ENCODE measurements around the gene RNF144A. TPM values are rescaled to one million over a fixed set of nuclear protein-coding genes. Genes with fewer than 3 reads are reported as not detected.

The RNF144A gene
- total and polyA plus RNA-seq, 2 of the 13 experiments (the other 11 are each of a cell fraction or from before 2014, with no cell fraction given) = 13.9 to 16.5 TPM

- CTCF ChIA-PET (ENCODE audit: low intra/inter-chr PET ratio, low total read pairs) = interaction anchor here (0.9 kb wide), 1 partner anchor 132 kb away, joined by 3 read pairs; no protein-coding TSS in a partner anchor
- intact Hi-C loops (cut with micrococcal nuclease; ENCODE audit: unreplicated experiment) = loop anchor here (2.0 kb wide), 1 partner anchor 109 kb away; no protein-coding TSS in a partner anchor
- H3K9ac ChIP-seq (ENCODE audit: insufficient read depth, low read depth, low read length) = no peak overlapping the region
- no peaks in the 10 kb centered on the region for H3K79me2 ChIP-seq (ENCODE audit: insufficient read depth, low read length)
- no peak overlapping the region for H3K4me3 ChIP-seq (replicated peaks in 1 of 3; ENCODE audit: insufficient read depth in 1 of 3, low read depth in 2 of 3, low read length in 3 of 3)
- DNase-seq (ENCODE audit: low spot score) = peak; percentile 19
- POLR2A ChIA-PET = no interaction called here
- H3K4me2 ChIP-seq (ENCODE audit: low read depth, low read length) = no peak overlapping the region
- H3K36me3 ChIP-seq (replicated peaks in 1 of 2; ENCODE audit: control insufficient read depth in 1 of 2, insufficient read depth in 2 of 2, low read length in 2 of 2) = peaks cover 7 to 34% of the 10 kb centered on the region in 2 experiments
- H3K27ac ChIP-seq (ENCODE audit: extremely low read length, insufficient read depth, low read length) = no peak overlapping the region
- ATAC-seq = peak; percentile 80
- BruUV-seq (replicated peaks) = no TSS peak
- FAIRE-seq = peak; percentile 73
- no peak overlapping the region for H2AFZ ChIP-seq (ENCODE audit: low read length)
- no peaks in the 10 kb centered on the region for H3K27me3 ChIP-seq (ENCODE audit: control insufficient read depth in 1 of 2, insufficient read depth in 2 of 2, low read length in 2 of 2)
- H4K20me1 ChIP-seq (ENCODE audit: insufficient read depth, low read length) = peaks cover 7% of the 10 kb centered on the region; the same call in 1 of the 2 replicates
- WGBS (ENCODE audit: low lambda C conversion rate) = 80% methylated on average over 11 of the region's 13 CpGs
- no peaks in the 10 kb centered on the region for H3K9me3 ChIP-seq (ENCODE audit: low read length)
- in situ Hi-C loops (cut with HindIII; ENCODE audit: extremely low pct_ligation_motif_present, low pct_unique_long_range_greater_than_20kb) = no loop called here
- peaks cover 37% of the 10 kb centered on the region for H3K4me1 ChIP-seq (ENCODE audit: insufficient read depth, low read length)
- TF ChIP-seq ZNF749 (CRISPR knock-in tag; IDR thresholded peaks at IDR 0.05; ENCODE audit: borderline replicate concordance) = no peak
- no peak for TF ChIP-seq ZBTB20 (CRISPR knock-in tag; IDR thresholded peaks at IDR 0.05; ENCODE audit: borderline replicate concordance, low read depth)
- no peak for TF ChIP-seq KDM2A (CRISPR knock-in tag; IDR thresholded peaks at IDR 0.05; ENCODE audit: borderline replicate concordance, low read depth)
- TF ChIP-seq UBTF (CRISPR knock-in tag; IDR thresholded peaks at IDR 0.05) = no peak
- TF ChIP-seq SPEN (CRISPR knock-in tag; IDR thresholded peaks at IDR 0.05; ENCODE audit: low read depth) = 0 out of 2 replicates have a peak, but pooled peaks have one; percentile 31
- TF ChIP-seq SRF (IDR thresholded peaks at IDR 0.05; ENCODE audit: low read depth, low read length) = no peak
- no peak for TF ChIP-seq ZBTB10 (CRISPR knock-in tag; IDR thresholded peaks at IDR 0.05; ENCODE audit: borderline replicate concordance)
- no peak for TF ChIP-seq ATF4 (CRISPR knock-in tag; IDR thresholded peaks at IDR 0.05)
- no peak for TF ChIP-seq ZNF431 (CRISPR knock-in tag; IDR thresholded peaks at IDR 0.05; ENCODE audit: borderline replicate concordance, low read depth)
- no peak for TF ChIP-seq ZNF33A (CRISPR knock-in tag; IDR thresholded peaks at IDR 0.05; ENCODE audit: borderline replicate concordance)
- no peak for TF ChIP-seq ISX (CRISPR knock-in tag; conservative IDR thresholded peaks at IDR 0.05)
- TF ChIP-seq TBP (CRISPR knock-in tag; IDR thresholded peaks at IDR 0.05) = no peak
- no peak for TF ChIP-seq ZBTB38 (CRISPR knock-in tag; IDR thresholded peaks at IDR 0.05)
- TF ChIP-seq ZNF510 (CRISPR knock-in tag; IDR thresholded peaks at IDR 0.05; ENCODE audit: low read depth) = no peak
- TF ChIP-seq ARNTL (CRISPR knock-in tag; IDR thresholded peaks at IDR 0.05) = no peak
These were observed 112.3 kb downstream of the RNF144A start for GRCh38 chr2:7029291-7030059.

Data from HepG2 (cell line).